Endothelial cell of umbilical vein (primary cell): ENCODE results near the gene TMTC4. TPM values are rescaled to one million over a fixed set of nuclear protein-coding genes. Genes with fewer than 3 reads are reported as not detected.

Experiments used
- BruUV-seq: library from RNA; stranded (reverse); fragments of 400-500 nt; replicated peaks from 2 replicates; lab custom pipeline; 2021; lab: Mats Ljungman, UMichigan
- CTCF ChIA-PET: fragments of 300-600, 350-600 bp; sonication (Branson Sonifier 250); formaldehyde crosslinking; loops from one replicate; lab custom pipeline; 2021; ENCODE audit warnings: antibody characterized with exemption, inconsistent platforms; lab: Charles Lee
- POLR2A ChIA-PET: fragments of 300-600, 350-600 bp; sonication (Branson Sonifier 250); formaldehyde crosslinking; loops from one replicate; lab custom pipeline; 2021; ENCODE audit warnings: antibody characterized with exemption, inconsistent platforms; lab: Charles Lee
- DNase-seq: peaks from one replicate; pipeline ENCODE4 v3.0.0-alpha.2; 2011; ENCODE audit warnings: low read depth, low spot score
- FAIRE-seq: peaks from 2 replicates; lab custom pipeline; 2011; peaks lifted over from hg19 to GRCh38; lab: Jason Lieb, UNC
- H2AFZ ChIP-seq: 2 replicates; pipeline ENCODE4 v1.6.0; 2012; ENCODE audit warnings: low read depth, low read length, control low read depth, inconsistent platforms
- H3K27ac ChIP-seq: 2 replicates; pipeline ENCODE4 v1.5.1; 2011; ENCODE audit warnings: low read depth, mild to moderate bottlenecking, control low read depth, low read length, moderate library complexity; ENCODE audit not compliant: insufficient read depth
- H3K27me3 ChIP-seq, 2 experiments: 2 replicates each; pipeline versions ENCODE4 v1.6.0 to v1.6.1; 2011; ENCODE audit warnings: low read length in 2 of 2, mixed read lengths in 1 of 2; ENCODE audit not compliant: control insufficient read depth in 2 of 2, insufficient read depth in 2 of 2
- H3K36me3 ChIP-seq, 2 experiments: 2 replicates in 1 of 2; 3 replicates in 1 of 2; pipeline ENCODE4 v1.5.1; 2011; ENCODE audit warnings: low read length in 2 of 2, mild to moderate bottlenecking in 1 of 2, moderate library complexity in 1 of 2; ENCODE audit not compliant: control insufficient read depth in 2 of 2, insufficient read depth in 2 of 2; ENCODE audit errors: extremely low read depth in 1 of 2
- H3K4me1 ChIP-seq: 3 replicates; pipeline ENCODE4 v1.5.1; 2011; ENCODE audit warnings: mild to moderate bottlenecking, low read length; ENCODE audit not compliant: control insufficient read depth, insufficient read depth; ENCODE audit errors: extremely low read depth
- H3K4me2 ChIP-seq: 2 replicates; pipeline ENCODE4 v1.6.1; 2011; ENCODE audit warnings: low read length, control low read depth, mixed read lengths; ENCODE audit not compliant: insufficient read depth
- H3K4me3 ChIP-seq, 3 experiments: fragments of 200-600 bp in 1 of 3; sonication (generic), shearing (Covaris generic) in 1 of 3; replicated peaks in 1 of 3; 2 replicates each; pipeline ENCODE4 v1.5.1; 2011 to 2016; ENCODE audit warnings: control low read depth in 3 of 3, low read length in 3 of 3, mild to moderate bottlenecking in 2 of 3, inconsistent platforms in 1 of 3, low read depth in 1 of 3, moderate library complexity in 1 of 3; ENCODE audit not compliant: insufficient read depth in 1 of 3
- H3K79me2 ChIP-seq: 2 replicates; pipeline ENCODE4 v1.6.0; 2012; ENCODE audit warnings: low read length, inconsistent platforms; ENCODE audit not compliant: control insufficient read depth, insufficient read depth
- H3K9ac ChIP-seq: replicated peaks from 2 replicates; pipeline ENCODE3; 2011; ENCODE audit warnings: low read length, control low read depth; ENCODE audit not compliant: insufficient read depth; ENCODE audit errors: extremely low read depth
- H3K9me1 ChIP-seq: replicated peaks from 3 replicates; pipeline ENCODE4 v1.6.0; 2011; ENCODE audit warnings: mild to moderate bottlenecking, low read length; ENCODE audit not compliant: control insufficient read depth, insufficient read depth; ENCODE audit errors: extremely low read depth
- H3K9me3 ChIP-seq: replicated peaks from 2 replicates; pipeline ENCODE4 v1.5.1; 2012; ENCODE audit warnings: low read length, inconsistent platforms; ENCODE audit not compliant: control insufficient read depth, insufficient read depth
- H4K20me1 ChIP-seq: replicated peaks from 2 replicates; pipeline ENCODE3; 2011; ENCODE audit warnings: mild to moderate bottlenecking, low read length; ENCODE audit not compliant: control insufficient read depth, insufficient read depth; ENCODE audit errors: extremely low read depth
- CTCF ChIP-seq, 2 donors: IDR thresholded peaks; 1 replicate in 1 of 2; 2 replicates in 1 of 2; pipeline ENCODE4 v1.5.1; 2011; ENCODE audit warnings: low read length in 2 of 2, mild to moderate bottlenecking in 2 of 2, moderate library complexity in 2 of 2, control low read depth in 1 of 2, inconsistent platforms in 1 of 2, low read depth in 1 of 2; ENCODE audit not compliant: insufficient read depth in 1 of 2; ENCODE audit errors: extremely low read depth in 1 of 2
- EZH2 ChIP-seq: IDR thresholded peaks from 2 replicates; pipeline ENCODE4 v1.6.1; 2012; ENCODE audit warnings: borderline replicate concordance, low read depth, mild to moderate bottlenecking, moderate library complexity, low read length, inconsistent platforms; ENCODE audit not compliant: severe bottlenecking
- FOS ChIP-seq: IDR thresholded peaks from 2 replicates; pipeline ENCODE4 v1.6.1; 2011; ENCODE audit warnings: mild to moderate bottlenecking, low read length, moderate library complexity, borderline replicate concordance; ENCODE audit not compliant: insufficient read depth
- GATA2 ChIP-seq: IDR thresholded peaks from 2 replicates; pipeline ENCODE4 v1.7.0; 2011; ENCODE audit warnings: low read depth, mild to moderate bottlenecking, moderate library complexity, mixed read lengths, low read length; ENCODE audit not compliant: insufficient read length, insufficient read depth
- JUN ChIP-seq: IDR thresholded peaks from 2 replicates; pipeline ENCODE4 v1.6.1; 2011; ENCODE audit warnings: borderline replicate concordance, low read depth; ENCODE audit not compliant: insufficient read length, insufficient read depth
- MAX ChIP-seq: IDR thresholded peaks from 2 replicates; pipeline ENCODE4 v1.6.1; 2011; ENCODE audit not compliant: insufficient read depth, insufficient read length
- MYC ChIP-seq: IDR thresholded peaks from one replicate; pipeline ENCODE4 v1.6.1; 2011; ENCODE audit warnings: mild to moderate bottlenecking, low read depth, low read length
- POLR2A ChIP-seq: IDR thresholded peaks from 2 replicates; pipeline ENCODE4 v1.6.1; 2012; ENCODE audit warnings: low read depth, mild to moderate bottlenecking, control low read depth, low read length
- POLR2AphosphoS5 ChIP-seq: IDR thresholded peaks from 2 replicates; pipeline ENCODE4 v1.6.1; 2012; ENCODE audit warnings: low read depth, mild to moderate bottlenecking, control low read depth, low read length, moderate library complexity; ENCODE audit not compliant: insufficient read depth
- dilution Hi-C: fragments of 300-500 bp; cut with MboI; formaldehyde crosslinking; loops from one replicate; pipeline ENCODE4 v1.15.0; 2019; ENCODE audit warnings: low sequenced_read_pairs; ENCODE audit not compliant: extremely low pct_ligation_motif_present
- intact Hi-C: fragments of 100-400 bp; cut with micrococcal nuclease; formaldehyde crosslinking; loops from one replicate; pipeline ENCODE4 v1.10.0; 2022
- polyA plus RNA-seq, 4 experiments: library from polyadenylated mRNA; depleted of rRNA in 3 of 4; stranded (reverse) in 3 of 4; unstranded in 1 of 4; fragments of >200 nt; gene quantifications; 2 replicates each; pipeline versions ENCODE4 v1.2.1 to v1.2.3, GENCODE V29; 2011 to 2012; ENCODE audit warnings: missing spikeins in 1 of 4
- total RNA-seq: library from RNA; stranded (reverse); gene quantifications from 2 replicates; pipeline ENCODE4 v1.2.3, GENCODE V29; 2021

TMTC4 gene
- total and polyA plus RNA-seq, 2 donors (not counting 3 experiments of a cell fraction or from before 2014, with no cell fraction given) = 24.6 to 31.9 TPM

- ChIA-PET CTCF (interaction anchor here (1.1 to 1.6 kb wide), 3 partner anchors 8 to 664 kb away, joined by 3 to 5 read pairs (median 5); no protein-coding TSS in a partner anchor), POLR2A (no interaction called here)
- TF ChIP-seq GATA2 (no peak), POLR2A (no peak), MAX (no peak), CTCF (IDR thresholded peaks at IDR 0.05; ENCODE audit: extremely low read depth in 1 of 2, insufficient read depth in 1 of 2, low read depth in 1 of 2, low read length in 2 of 2) (no peak), POLR2AphosphoS5 (no peak), EZH2 (no peak), FOS (no peak), MYC (no peak), JUN (no peak)
- H3K4me1 ChIP-seq = no peaks in the 10 kb centered on the region
- no TSS peak for BruUV-seq
- intact Hi-C loops (no loop called here), dilution Hi-C loops (no loop called here)
- H3K4me2 ChIP-seq = no peak overlapping the region
- no peak overlapping the region for H2AFZ ChIP-seq
- no peaks in the 10 kb centered on the region for H3K9me1 ChIP-seq
- no peaks in the 10 kb centered on the region for H3K27me3 ChIP-seq
- no peak overlapping the region for H3K4me3 ChIP-seq
- no peak overlapping the region for H3K9ac ChIP-seq
- H3K27ac ChIP-seq = no peak overlapping the region
- no peaks in the 10 kb centered on the region for H3K36me3 ChIP-seq
- no peak for DNase-seq
- H3K9me3 ChIP-seq = no peaks in the 10 kb centered on the region
- H4K20me1 ChIP-seq = no peaks in the 10 kb centered on the region
- no peak for FAIRE-seq
- no peaks in the 10 kb centered on the region for H3K79me2 ChIP-seq
Measured at GRCh38 chr13:100564444-100565223, 110.0 kb downstream of the TMTC4 start.
